AG04450 (cell line): ENCODE measurements around the gene LYSMD2. TPM values are rescaled to one million over a fixed set of nuclear protein-coding genes. Genes with fewer than 3 reads are reported as not detected.
"Not testable (repeated sequence)": the region's sequence is repeated elsewhere in the genome, so short reads cannot be mapped to it uniquely, and the experiment has no call there.

ENCODE experiments used
- CTCF ChIA-PET: fragments of 300-600, 350-600 bp; formaldehyde crosslinking; extraction: SDS; loops from one replicate; lab custom pipeline; 2022; ENCODE audit warnings: antibody characterized with exemption, inconsistent platforms; lab: Charles Lee
- POLR2A ChIA-PET: fragments of 350-600 bp; formaldehyde crosslinking; extraction: SDS; loops from one replicate; lab custom pipeline; 2021; ENCODE audit warnings: antibody characterized with exemption, inconsistent platforms; lab: Yijun Ruan, JAX
- DNase-seq: peaks from one replicate; pipeline ENCODE4 v3.0.0-alpha.2; 2011; ENCODE audit warnings: low read depth, low spot score
- H3K27ac ChIP-seq: one replicate; pipeline ENCODE4 v1.5.1; 2012; ENCODE audit warnings: low read depth, low read length, control low read depth
- H3K27me3 ChIP-seq: one replicate; pipeline ENCODE4 v1.6.0; 2012; ENCODE audit warnings: low read length; ENCODE audit not compliant: control insufficient read depth, insufficient read depth
- H3K4me3 ChIP-seq: 2 replicates; pipeline ENCODE4 v1.5.1; 2011; ENCODE audit warnings: mild to moderate bottlenecking, low read depth, low read length, control low read depth
- H3K9me3 ChIP-seq: 2 replicates; pipeline ENCODE4 v1.5.1; 2012; ENCODE audit warnings: low read length; ENCODE audit not compliant: control insufficient read depth, insufficient read depth
- polyA minus RNA-seq: library from RNA; depleted of rRNA, polyadenylated mRNA; stranded (reverse); fragments of >200 nt; gene quantifications from 2 replicates; pipeline ENCODE4 v1.2.3, GENCODE V29; 2011; rRNA and poly(A)+ RNA removed
- polyA plus RNA-seq: library from polyadenylated mRNA; depleted of rRNA; stranded (reverse); fragments of >200 nt; gene quantifications from 2 replicates; pipeline ENCODE4 v1.2.3, GENCODE V29; 2011; rRNA removed
- TF ChIP-seq, protein P1 (sequence below): IDR thresholded peaks from 2 replicates; pipeline ENCODE4 v1.5.1; 2011; ENCODE audit warnings: low read depth, low read length, control low read depth, inconsistent platforms

LYSMD2 gene, protein sequence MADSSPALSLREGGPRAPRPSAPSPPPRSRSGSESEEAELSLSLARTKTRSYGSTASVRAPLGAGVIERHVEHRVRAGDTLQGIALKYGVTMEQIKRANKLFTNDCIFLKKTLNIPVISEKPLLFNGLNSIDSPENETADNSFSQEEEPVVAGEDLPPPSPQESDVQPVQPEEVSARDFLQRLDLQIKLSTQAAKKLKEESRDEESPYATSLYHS
- polyA plus RNA-seq: 6.5 and 10.2 TPM in 2 replicates
- polyA minus RNA-seq: 0.78 and 1.8 TPM in 2 replicates

DNA sequence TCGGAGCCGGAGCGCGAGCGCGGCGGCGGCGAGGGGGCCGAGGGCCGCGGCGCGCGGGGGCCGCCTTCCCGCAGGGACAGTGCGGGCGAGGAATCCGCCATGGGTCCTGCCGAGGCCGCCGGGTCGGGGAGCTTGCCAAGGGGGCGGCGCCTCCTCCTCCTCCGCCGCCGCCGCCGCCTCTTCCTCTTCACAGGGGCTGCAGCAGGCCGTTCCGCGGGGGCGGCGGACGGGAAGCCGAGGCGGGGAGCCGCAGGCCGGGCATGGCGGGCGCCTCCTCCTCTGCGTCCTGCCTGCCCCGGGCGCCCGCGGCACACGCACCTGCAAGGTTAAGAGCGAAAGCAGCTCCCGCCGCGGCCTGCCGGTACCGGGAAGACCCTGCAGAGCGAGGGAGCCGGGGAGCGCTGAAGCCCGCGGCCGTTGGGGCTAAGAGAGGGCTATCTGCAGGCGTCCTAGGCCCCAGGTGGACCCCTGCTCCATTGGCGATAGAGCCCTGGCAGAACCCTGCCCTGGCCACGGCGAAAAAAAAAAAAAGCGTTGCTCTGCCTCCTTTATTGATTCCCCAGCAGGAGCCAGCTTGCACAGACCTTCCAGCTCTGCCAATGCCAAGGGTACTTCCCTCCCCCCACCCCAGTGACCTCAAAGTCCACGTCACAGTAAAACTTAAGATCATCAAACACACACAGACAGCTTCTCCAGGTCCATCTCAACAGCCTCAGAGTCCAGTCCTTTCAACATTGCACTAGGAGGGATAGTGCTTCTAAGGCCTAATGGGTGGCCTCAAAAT is at the start of gene LYSMD2:
TSS of gene LYSMD2 (minus strand) at position 134 of the 784 bp plus-strand sequence. CDS start at position 101, 33 bp downstream.
- DNase-seq: no peak
- CTCF ChIA-PET: interaction anchor here (0.7 to 2.8 kb wide), 3 partner anchors 39 to 87 kb away, joined by 3 to 16 read pairs (median 5); no protein-coding TSS in a partner anchor
- H3K27me3 ChIP-seq: peaks cover under 1% of the 10 kb centered on the region
- no peaks in the 10 kb centered on the region for H3K9me3 ChIP-seq
- POLR2A ChIA-PET: interaction anchor here (0.7 kb wide), 2 partner anchors 243 to 937 kb away, joined by 4 to 6 read pairs; no protein-coding TSS in a partner anchor
- no peak within 1 kb of the TSS for H3K27ac ChIP-seq
- TF ChIP-seq, protein P1, sequence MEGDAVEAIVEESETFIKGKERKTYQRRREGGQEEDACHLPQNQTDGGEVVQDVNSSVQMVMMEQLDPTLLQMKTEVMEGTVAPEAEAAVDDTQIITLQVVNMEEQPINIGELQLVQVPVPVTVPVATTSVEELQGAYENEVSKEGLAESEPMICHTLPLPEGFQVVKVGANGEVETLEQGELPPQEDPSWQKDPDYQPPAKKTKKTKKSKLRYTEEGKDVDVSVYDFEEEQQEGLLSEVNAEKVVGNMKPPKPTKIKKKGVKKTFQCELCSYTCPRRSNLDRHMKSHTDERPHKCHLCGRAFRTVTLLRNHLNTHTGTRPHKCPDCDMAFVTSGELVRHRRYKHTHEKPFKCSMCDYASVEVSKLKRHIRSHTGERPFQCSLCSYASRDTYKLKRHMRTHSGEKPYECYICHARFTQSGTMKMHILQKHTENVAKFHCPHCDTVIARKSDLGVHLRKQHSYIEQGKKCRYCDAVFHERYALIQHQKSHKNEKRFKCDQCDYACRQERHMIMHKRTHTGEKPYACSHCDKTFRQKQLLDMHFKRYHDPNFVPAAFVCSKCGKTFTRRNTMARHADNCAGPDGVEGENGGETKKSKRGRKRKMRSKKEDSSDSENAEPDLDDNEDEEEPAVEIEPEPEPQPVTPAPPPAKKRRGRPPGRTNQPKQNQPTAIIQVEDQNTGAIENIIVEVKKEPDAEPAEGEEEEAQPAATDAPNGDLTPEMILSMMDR: no peak
- H3K4me3 ChIP-seq: peak within 1 kb of the TSS; percentile 69

DNA sequence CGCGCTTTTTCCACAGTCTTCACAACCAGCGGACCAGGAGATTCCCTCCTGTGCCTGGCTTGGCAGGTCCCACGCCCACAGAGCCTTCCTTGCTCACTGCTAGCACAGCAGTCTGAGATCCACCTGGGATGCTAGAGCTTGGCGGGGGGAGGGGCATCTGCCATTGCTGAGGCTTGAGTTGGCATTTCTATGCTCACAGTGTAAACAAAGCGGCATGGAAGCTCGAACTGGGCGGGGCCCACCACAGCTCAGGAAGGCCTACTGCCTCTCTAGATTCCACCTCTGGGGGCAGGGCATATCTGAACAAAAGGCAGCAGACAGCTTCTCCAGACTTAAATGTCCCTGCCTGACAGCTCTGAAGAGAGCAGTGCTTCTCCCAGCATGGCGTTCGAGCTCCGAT is 49.7 kb upstream of the LYSMD2 start:
- H3K4me3 ChIP-seq, H3K27me3 ChIP-seq, DNase-seq, H3K9me3 ChIP-seq, H3K27ac ChIP-seq, POLR2A ChIA-PET: not testable (repeated sequence)
- CTCF ChIA-PET: interaction anchor here (0.6 to 5.4 kb wide), 3 partner anchors 11 to 137 kb away, joined by 3 to 28 read pairs (median 23); no protein-coding TSS in a partner anchor

DNA sequence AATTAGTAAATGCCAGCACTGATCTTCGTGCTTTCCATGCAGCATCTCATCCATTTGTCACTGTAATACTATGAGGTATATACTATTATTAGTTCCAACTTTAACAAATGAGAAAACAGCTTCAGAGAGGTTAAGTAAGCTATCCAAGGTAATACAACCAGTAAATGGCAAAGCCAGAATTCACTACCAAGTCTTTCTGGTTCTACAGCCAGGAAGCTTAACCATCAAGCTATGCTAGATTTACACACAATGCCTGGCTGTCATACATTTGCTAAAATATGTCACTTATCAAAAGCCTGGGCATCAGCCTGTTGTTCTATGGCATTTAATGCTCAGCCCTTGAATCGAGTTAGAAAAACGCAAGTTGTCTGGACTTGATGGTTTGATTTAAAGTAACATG is 46.5 kb upstream of the LYSMD2 start:
- no peak for DNase-seq
- Histone ChIP-seq H3K4me3 (no peak overlapping the region), H3K9me3 (no peaks in the 10 kb centered on the region), H3K27ac (no peak overlapping the region), H3K27me3 (no peaks in the 10 kb centered on the region)
- ChIA-PET POLR2A (no interaction called here), CTCF (interaction anchor here (5.4 kb wide), 1 partner anchor 134 kb away, joined by 28 read pairs; no protein-coding TSS in a partner anchor)
- TF ChIP-seq, protein P1: no peak

DNA sequence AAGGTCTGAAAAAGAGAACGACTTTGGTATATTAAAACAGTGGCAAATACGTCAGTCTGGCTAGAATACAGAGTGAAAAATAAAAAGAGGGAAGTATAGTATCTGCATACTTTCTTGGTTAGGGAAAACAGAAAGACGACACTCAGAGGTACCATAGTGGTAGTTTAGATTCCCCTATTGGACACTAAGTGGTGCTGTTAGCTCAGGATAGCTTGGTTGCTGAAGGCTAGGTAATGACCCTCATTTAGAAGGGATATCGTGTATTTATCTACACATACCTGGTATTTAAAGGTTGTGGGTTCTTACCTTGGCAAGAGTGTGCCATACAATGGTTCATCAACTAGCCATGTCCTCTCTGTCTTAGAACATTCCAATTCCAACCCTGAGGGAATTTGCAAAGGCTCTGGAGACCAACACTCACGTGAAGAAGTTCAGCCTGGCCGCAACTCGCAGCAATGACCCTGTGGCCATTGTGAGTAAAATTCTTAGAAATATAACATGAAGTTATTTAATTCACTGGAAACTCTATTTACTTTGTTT is 45.0 kb upstream of the LYSMD2 start:
- no peaks in the 10 kb centered on the region for H3K9me3 ChIP-seq
- POLR2A ChIA-PET: no interaction called here
- TF ChIP-seq, protein P1: peak; percentile 31; the same call in 1 of the 2 replicates
- no peak for DNase-seq
- CTCF ChIA-PET: interaction anchor here (1.3 to 5.4 kb wide), 3 partner anchors 19 to 474 kb away, joined by 3 to 28 read pairs (median 4); no protein-coding TSS in a partner anchor
- H3K4me3 ChIP-seq: no peak overlapping the region
- H3K27me3 ChIP-seq: no peaks in the 10 kb centered on the region
- H3K27ac ChIP-seq: no peak overlapping the region

- CTCF ChIA-PET: interaction anchor here (9.8 kb wide), 1 partner anchor 133 kb away, joined by 490 read pairs; no protein-coding TSS in a partner anchor
- POLR2A ChIA-PET: interaction anchor here (0.6 kb wide), 1 partner anchor 90 kb away, joined by 3 read pairs; no protein-coding TSS in a partner anchor
- Histone ChIP-seq H3K9me3 (no peaks in the 10 kb centered on the region), H3K27me3 (no peaks in the 10 kb centered on the region), H3K4me3 (no peak overlapping the region), H3K27ac (no peak overlapping the region)
- DNase-seq: no peak
- TF ChIP-seq, protein P1: no peak
These were observed 44.1 kb upstream of the LYSMD2 start for GRCh38 chr15:51781506-51781905.
